H1 (cell line): ENCODE results near the gene SHISAL2B. TPM values are rescaled to one million over a fixed set of nuclear protein-coding genes. Genes with fewer than 3 reads are reported as not detected.
A peak's percentile ranks its signal among the peaks of the same experiment; 100 is the strongest.

ENCODE experiments used
- CTCF ChIA-PET: fragments of 300-600 bp; sonication (Branson Sonifier 250); formaldehyde crosslinking; loops from one replicate; lab custom pipeline; 2021; ENCODE audit not compliant: partially characterized antibody; lab: Charles Lee
- POLR2A ChIA-PET: fragments of 300-600 bp; sonication (Branson Sonifier 250); formaldehyde crosslinking; loops from one replicate; lab custom pipeline; 2021; ENCODE audit warnings: inconsistent platforms; ENCODE audit not compliant: partially characterized antibody; lab: Charles Lee
- DNase-seq, 2 experiments: peaks; one replicate each; pipeline versions ENCODE4 v3.0.0 to v3.0.0-alpha.2; 2010 to 2022; ENCODE audit warnings: low spot score in 2 of 2, low read depth in 1 of 2, mixed read lengths in 1 of 2
- FAIRE-seq: peaks from 2 replicates; lab custom pipeline; 2011; peaks lifted over from hg19 to GRCh38; lab: Jason Lieb, UNC
- H2AFZ ChIP-seq: 2 replicates; pipeline ENCODE4 v1.8.1; 2012; ENCODE audit warnings: low read length, inconsistent platforms
- H2AK5ac ChIP-seq: 2 replicates; pipeline ENCODE4 v1.6.1; 2013; ENCODE audit warnings: low read depth, low read length
- H2BK120ac ChIP-seq: replicated peaks from 2 replicates; pipeline ENCODE3; 2013; ENCODE audit warnings: low read depth, low read length, inconsistent platforms
- H2BK12ac ChIP-seq: 2 replicates; pipeline ENCODE4 v1.6.1; 2013; ENCODE audit warnings: low read depth, low read length
- H2BK15ac ChIP-seq: 2 replicates; pipeline ENCODE4 v1.6.1; 2013; ENCODE audit warnings: low read length
- H2BK20ac ChIP-seq: 2 replicates; pipeline ENCODE4 v1.6.1; 2013; ENCODE audit warnings: low read length
- H2BK5ac ChIP-seq: 2 replicates; pipeline ENCODE4 v1.6.1; 2013; ENCODE audit warnings: low read depth, low read length
- H3K14ac ChIP-seq: 2 replicates; pipeline ENCODE4 v1.6.1; 2013; ENCODE audit warnings: inconsistent platforms; ENCODE audit not compliant: insufficient read length
- H3K18ac ChIP-seq: 2 replicates; pipeline ENCODE4 v1.6.1; 2013; ENCODE audit warnings: low read length; ENCODE audit errors: extremely low read depth
- H3K23ac ChIP-seq: 2 replicates; pipeline ENCODE4 v1.6.1; 2013; ENCODE audit warnings: inconsistent platforms; ENCODE audit not compliant: insufficient read length
- H3K23me2 ChIP-seq: 2 replicates; pipeline ENCODE4 v1.6.1; 2013; ENCODE audit warnings: low read depth, low read length
- H3K27ac ChIP-seq: 2 replicates; pipeline ENCODE4 v1.6.1; 2011; ENCODE audit warnings: low read depth, low read length, inconsistent platforms
- H3K27me3 ChIP-seq, 4 experiments: replicated peaks in 1 of 4; 1 replicate in 1 of 4; 2 replicates in 3 of 4; pipeline versions ENCODE4 v1.6.1 to v1.8.1; 2011 to 2013; ENCODE audit warnings: low read length in 3 of 4, mild to moderate bottlenecking in 3 of 4, inconsistent platforms in 2 of 4, mixed read lengths in 2 of 4, moderate library complexity in 1 of 4; ENCODE audit not compliant: control insufficient read depth in 3 of 4, insufficient read depth in 3 of 4; ENCODE audit errors: extremely low read depth in 1 of 4
- H3K36me3 ChIP-seq, 4 experiments: 2 replicates each; pipeline versions ENCODE4 v1.6.1 to v1.8.1; 2011 to 2013; ENCODE audit warnings: mild to moderate bottlenecking in 4 of 4, low read length in 3 of 4, moderate library complexity in 2 of 4, control low read depth in 1 of 4, inconsistent platforms in 1 of 4; ENCODE audit not compliant: insufficient read depth in 4 of 4, control insufficient read depth in 2 of 4
- H3K4ac ChIP-seq: replicated peaks from 2 replicates; pipeline ENCODE3; 2013; ENCODE audit warnings: low read length, low read depth, mixed read lengths, inconsistent platforms; ENCODE audit not compliant: insufficient read length
- H3K4me1 ChIP-seq, 4 experiments: replicated peaks in 1 of 4; 1 replicate in 1 of 4; 2 replicates in 3 of 4; pipeline versions ENCODE4 v1.6.1 to v1.8.1; 2011 to 2013; ENCODE audit warnings: low read length in 3 of 4, inconsistent platforms in 2 of 4, mixed read lengths in 1 of 4; ENCODE audit not compliant: insufficient read depth in 4 of 4, control insufficient read depth in 3 of 4
- H3K4me2 ChIP-seq, 2 experiments: 2 replicates each; pipeline versions ENCODE4 v1.6.1 to v1.8.1; 2011 to 2013; ENCODE audit warnings: low read depth in 2 of 2, low read length in 2 of 2, control low read depth in 1 of 2, inconsistent platforms in 1 of 2, mild to moderate bottlenecking in 1 of 2; ENCODE audit not compliant: insufficient read depth in 1 of 2
- H3K4me3 ChIP-seq, 4 experiments: fragments of 200-600, 300-600 bp in 1 of 4; sonication (generic), shearing (Covaris generic), sonication (Bioruptor Twin) in 1 of 4; 2 replicates each; pipeline versions ENCODE4 v1.5.1 to v1.8.1; 2011 to 2016; ENCODE audit warnings: low read length in 4 of 4, low read depth in 3 of 4, control low read depth in 2 of 4, inconsistent platforms in 2 of 4, mild to moderate bottlenecking in 2 of 4, mixed read lengths in 1 of 4, moderate library complexity in 1 of 4; ENCODE audit not compliant: insufficient read depth in 2 of 4; ENCODE audit errors: extremely low read depth in 1 of 4
- H3K56ac ChIP-seq: replicated peaks from 2 replicates; pipeline ENCODE3; 2013; ENCODE audit warnings: low read depth, mild to moderate bottlenecking, mixed read lengths, low read length, inconsistent platforms; ENCODE audit not compliant: insufficient read length
- H3K79me1 ChIP-seq: 2 replicates; pipeline ENCODE4 v1.6.1; 2013; ENCODE audit warnings: low read depth, low read length, control low read depth
- H3K79me2 ChIP-seq, 2 experiments: 2 replicates each; pipeline versions ENCODE4 v1.6.1 to v1.8.1; 2012 to 2013; ENCODE audit warnings: low read length in 2 of 2, mild to moderate bottlenecking in 2 of 2, inconsistent platforms in 1 of 2; ENCODE audit not compliant: insufficient read depth in 2 of 2, control insufficient read depth in 1 of 2
- H3K9ac ChIP-seq, 4 experiments: replicated peaks in 1 of 4; 1 replicate in 1 of 4; 2 replicates in 3 of 4; pipeline versions ENCODE4 v1.6.1 to v1.8.1; 2011 to 2013; ENCODE audit warnings: low read depth in 3 of 4, low read length in 3 of 4, control low read depth in 2 of 4, mild to moderate bottlenecking in 2 of 4, moderate library complexity in 2 of 4, inconsistent platforms in 1 of 4; ENCODE audit errors: extremely low read depth in 1 of 4
- H3K9me3 ChIP-seq, 2 experiments: 2 replicates each; pipeline versions ENCODE4 v1.6.1 to v1.8.1; 2012 to 2013; ENCODE audit warnings: mild to moderate bottlenecking in 2 of 2, moderate library complexity in 2 of 2, control low read depth in 1 of 2, inconsistent platforms in 1 of 2, low read depth in 1 of 2, low read length in 1 of 2, mixed read lengths in 1 of 2; ENCODE audit not compliant: insufficient read depth in 2 of 2
- H4K20me1 ChIP-seq, 2 experiments: replicated peaks in 1 of 2; 2 replicates each; pipeline versions ENCODE3 to v1.8.1; 2011 to 2013; ENCODE audit warnings: inconsistent platforms in 2 of 2, low read length in 2 of 2, mild to moderate bottlenecking in 1 of 2; ENCODE audit not compliant: insufficient read depth in 2 of 2, control insufficient read depth in 1 of 2
- H4K5ac ChIP-seq: 2 replicates; pipeline ENCODE4 v1.6.1; 2013; ENCODE audit warnings: low read length, low read depth, mixed read lengths, inconsistent platforms; ENCODE audit not compliant: insufficient read length
- H4K8ac ChIP-seq: 2 replicates; pipeline ENCODE4 v1.8.0; 2013; ENCODE audit warnings: mild to moderate bottlenecking, moderate library complexity, low read length, inconsistent platforms; ENCODE audit not compliant: insufficient read depth; ENCODE audit errors: extremely low read depth
- H4K91ac ChIP-seq: replicated peaks from 2 replicates; pipeline ENCODE3; 2013; ENCODE audit warnings: low read length, mixed read lengths, inconsistent platforms; ENCODE audit not compliant: insufficient read length
- ATF3 ChIP-seq: IDR thresholded peaks from 2 replicates; pipeline ENCODE4 v1.6.1; 2011; ENCODE audit warnings: low read depth, mild to moderate bottlenecking, low read length; ENCODE audit not compliant: insufficient read depth
- CEBPB ChIP-seq: IDR thresholded peaks from 2 replicates; pipeline ENCODE4 v1.6.1; 2012; ENCODE audit warnings: low read depth, low read length
- EZH2 ChIP-seq: fragments of 200-600 bp; sonication (generic); IDR thresholded peaks from 2 replicates; pipeline ENCODE4 v1.7.1; 2012; ENCODE audit warnings: low read depth, mild to moderate bottlenecking, moderate library complexity, low read length, inconsistent platforms; ENCODE audit not compliant: severe bottlenecking
- POU5F1 ChIP-seq: IDR thresholded peaks from 2 replicates; pipeline ENCODE4 v1.6.1; 2011; ENCODE audit warnings: low read depth, mild to moderate bottlenecking, low read length, moderate library complexity
- RNF2 ChIP-seq: fragments of 200-900, 300-1000 bp; sonication (generic); IDR thresholded peaks from 2 replicates; pipeline ENCODE4 v1.7.1; 2016; ENCODE audit warnings: borderline replicate concordance, low read depth, mild to moderate bottlenecking, antibody characterized with exemption, low read length; ENCODE audit not compliant: poor library complexity, severe bottlenecking; ENCODE audit errors: missing control alignments
- RXRA ChIP-seq: IDR thresholded peaks from 2 replicates; pipeline ENCODE4 v1.6.1; 2011; ENCODE audit warnings: low read depth, mild to moderate bottlenecking, low read length, moderate library complexity; ENCODE audit not compliant: insufficient read depth
- SP1 ChIP-seq: IDR thresholded peaks from 2 replicates; pipeline ENCODE4 v1.6.1; 2011; ENCODE audit warnings: low read depth, low read length
- SP4 ChIP-seq: IDR thresholded peaks from 2 replicates; pipeline ENCODE4 v1.6.1; 2012; ENCODE audit warnings: low read length, inconsistent platforms
- TBP ChIP-seq: IDR thresholded peaks from 2 replicates; pipeline ENCODE4 v1.6.1; 2011; ENCODE audit warnings: low read depth, low read length, improper control_type of control experiment
- WGBS, 2 experiments: shearing (Covaris generic) in 1 of 2; methylation state at CpG; one replicate each; pipeline versions ENCODE4 v1.1.6 to v1.1.7; 2013 to 2015; ENCODE audit warnings: low lambda C conversion rate in 2 of 2, mixed read lengths in 2 of 2, inconsistent platforms in 1 of 2, low coverage in 1 of 2, missing lambda C conversion rate in 1 of 2; ENCODE audit not compliant: insufficient replicate concordance in 2 of 2, insufficient coverage in 1 of 2, insufficient read length in 1 of 2; ENCODE audit errors: extremely low coverage in 1 of 2, missing lambda C conversion rate in 1 of 2; 5-methylcytosine and 5-hydroxymethylcytosine counted together
- polyA plus RNA-seq, 7 experiments: library from polyadenylated mRNA; depleted of rRNA in 3 of 7; stranded (reverse) in 5 of 7; unstranded in 2 of 7; fragments of >200 nt in 5 of 7; fragments of 200-250 nt in 2 of 7; gene quantifications; 1 replicate in 5 of 7; 2 replicates in 1 of 7; 4 replicates in 1 of 7; pipeline versions ENCODE4 v1.2.1 to v1.2.3, GENCODE V29; 2011 to 2013; ENCODE audit warnings: missing spikeins in 2 of 7, mixed read lengths in 2 of 7
- total RNA-seq: library from RNA; stranded (reverse); fragmentation: NEBNext Ultra II Directional; extraction: Animal tissue kit (Norgen Biotek cat#: 25700); gene quantifications from 2 replicates; pipeline ENCODE4 v1.2.1, GENCODE V29; 2021

SHISAL2B gene
- total and polyA plus RNA-seq, 2 of the 8 experiments (the other 6 are each of a cell fraction or from before 2014, with no cell fraction given) = 10.6 to 14.2 TPM

GRCh38 chr5:64678374-64678773 is 11.9 kb upstream of the SHISAL2B start:
- Histone ChIP-seq H3K23ac (no peak overlapping the region), H3K9me3 (no peaks in the 10 kb centered on the region), H2BK15ac (0 out of 2 replicates have a peak overlapping the region, but pooled peaks have one; percentile 93), H2AK5ac (no peak overlapping the region), H2AFZ (no peak overlapping the region), H3K36me3 (no peaks in the 10 kb centered on the region), H2BK120ac (peak overlapping the region; percentile 27), H4K8ac (no peak overlapping the region), H3K4me3 (no peak overlapping the region), H3K79me1 (no peaks in the 10 kb centered on the region), H3K23me2 (no peaks in the 10 kb centered on the region), H3K56ac (no peak overlapping the region), H3K27me3 (no peaks in the 10 kb centered on the region), H4K5ac (no peak overlapping the region), H3K4me2 (no peak overlapping the region), H3K27ac (no peak overlapping the region), H2BK20ac (no peak overlapping the region), H3K14ac (no peak overlapping the region), H2BK12ac (no peak overlapping the region), H3K18ac (no peak overlapping the region), H3K4me1 (no peaks in the 10 kb centered on the region), H3K79me2 (no peaks in the 10 kb centered on the region), H4K91ac (no peak overlapping the region), H2BK5ac (no peak overlapping the region), H3K4ac (no peak overlapping the region), H3K9ac (peak overlapping the region in 1 of 4 experiments; percentile 27; a peak in 2 of 7 replicates), H4K20me1 (no peaks in the 10 kb centered on the region)
- no peak for TF ChIP-seq POU5F1
- TF ChIP-seq SP4 = no peak
- no peak for TF ChIP-seq ATF3
- TF ChIP-seq EZH2 = no peak
- TF ChIP-seq CEBPB = no peak
- no peak for TF ChIP-seq RNF2
- no peak for TF ChIP-seq TBP
- no peak for TF ChIP-seq SP1
- TF ChIP-seq RXRA = no peak
- 92% methylated on average over 5 of the region's 5 CpGs; no CpG with 5 or more reads in 1 of the 2 experiments for WGBS, 2 experiments
- ChIA-PET POLR2A (interaction anchor here (0.6 to 0.7 kb wide), 2 partner anchors 59 to 949 kb away, joined by 3 read pairs; no protein-coding TSS in a partner anchor), CTCF (interaction anchor here (0.8 to 5.4 kb wide), 8 partner anchors 10 to 104 kb away, joined by 3 to 76 read pairs (median 12); partner anchors contain the start of gene SHISAL2B)
- DNase-seq = no peak
- FAIRE-seq = no peak
